CD4-positive, alpha-beta T cell treated with Interleukin-4 for 1 hour (primary cell): ENCODE data around the gene PPP1R13L.

Experiments
- DNase-seq, 2 donors: peaks; one replicate each; pipeline ENCODE4 v3.0.0-alpha.2; 2020 to 2022

Gene PPP1R13L

DNA sequence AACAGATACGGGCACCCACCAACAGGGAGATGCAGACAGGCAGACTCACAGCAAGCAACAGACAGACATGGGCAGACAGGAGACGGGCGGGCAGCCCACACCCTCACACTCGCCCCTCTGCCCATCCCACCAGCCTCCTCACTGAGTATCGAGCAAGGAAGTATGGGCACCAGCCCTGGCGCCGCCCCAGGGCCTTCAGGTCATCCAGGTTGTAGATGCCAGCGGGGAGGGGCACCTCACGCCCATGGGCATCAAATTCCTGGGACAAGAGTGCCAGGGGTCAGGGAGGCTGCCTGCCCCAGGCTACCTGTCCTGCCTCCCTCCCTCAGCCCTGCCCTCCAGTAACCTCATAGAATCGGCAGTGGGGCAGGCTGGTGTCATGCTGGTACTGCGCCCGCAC, 40.2 kb downstream of the PPP1R13L start:
- DNase-seq = no peak

DNA sequence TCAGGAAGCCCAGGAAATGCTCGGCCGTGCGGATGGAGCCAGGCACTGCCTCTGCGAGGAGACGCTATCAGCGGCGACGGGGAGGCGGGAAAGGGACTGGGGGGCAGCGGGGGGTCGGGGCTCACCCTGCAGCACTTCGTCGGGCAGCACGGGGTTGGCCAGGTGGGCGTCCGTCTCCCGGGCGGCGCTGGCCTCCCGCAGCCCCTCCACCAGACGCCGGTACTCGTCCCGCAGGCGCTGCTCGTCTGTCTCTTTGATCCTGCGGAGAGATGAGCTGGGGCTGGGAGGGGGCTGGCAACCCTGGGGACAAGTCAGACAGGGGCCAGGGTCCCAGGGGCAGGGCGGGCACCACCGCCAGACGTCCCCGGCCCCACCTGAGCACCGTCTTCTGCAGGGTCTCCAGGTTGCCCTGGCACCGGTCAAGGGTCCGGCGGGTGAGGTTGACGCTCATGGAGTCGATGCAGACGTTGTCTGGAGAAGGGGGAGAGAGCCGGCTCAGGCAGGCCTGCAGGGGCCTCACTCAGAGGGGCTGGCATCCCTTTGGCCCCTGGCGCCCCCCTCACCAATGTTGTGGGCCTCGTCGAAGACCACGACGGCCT, 40.9 kb downstream of the PPP1R13L start:
- no peak for DNase-seq

DNA sequence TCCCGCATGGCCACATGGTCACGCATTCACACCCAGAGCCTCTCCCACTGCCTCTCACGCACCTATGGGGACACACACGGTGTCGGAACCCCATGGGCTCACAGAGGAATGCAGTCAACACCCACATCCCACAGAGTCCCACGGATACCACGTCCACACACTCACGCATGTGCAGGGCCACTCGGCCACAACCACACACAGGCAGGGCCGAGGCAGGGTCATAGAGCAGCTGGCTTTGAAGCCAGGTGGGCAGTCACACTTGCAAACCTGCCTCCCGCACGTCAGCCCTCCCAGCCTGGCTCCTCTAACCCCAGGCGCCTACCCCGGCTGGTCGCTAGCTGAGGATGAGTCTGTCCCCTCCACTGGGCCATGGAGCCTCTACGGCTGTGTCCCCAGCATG, 42.6 kb downstream of the PPP1R13L start:
- no peak for DNase-seq

DNA sequence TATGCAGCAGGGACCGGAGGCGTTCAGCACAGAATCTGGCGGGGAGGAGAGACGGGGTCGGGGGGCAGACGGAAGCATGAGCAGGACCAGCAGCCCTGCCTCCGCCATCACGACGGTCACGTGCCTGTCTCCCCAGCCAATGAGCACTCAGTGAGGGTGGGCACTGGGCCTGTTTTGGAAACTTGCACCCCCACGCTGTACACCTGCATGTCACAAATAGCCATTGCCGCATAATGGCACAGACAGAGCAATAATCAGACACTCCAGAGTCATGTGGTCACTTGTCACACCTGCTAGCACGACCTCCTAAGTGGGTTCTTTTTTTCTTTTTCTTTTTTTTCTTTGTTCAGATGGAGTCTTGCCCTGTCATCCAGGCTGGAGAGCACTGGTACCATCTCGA, 43.3 kb downstream of the PPP1R13L start:
- DNase-seq = no peak

DNA sequence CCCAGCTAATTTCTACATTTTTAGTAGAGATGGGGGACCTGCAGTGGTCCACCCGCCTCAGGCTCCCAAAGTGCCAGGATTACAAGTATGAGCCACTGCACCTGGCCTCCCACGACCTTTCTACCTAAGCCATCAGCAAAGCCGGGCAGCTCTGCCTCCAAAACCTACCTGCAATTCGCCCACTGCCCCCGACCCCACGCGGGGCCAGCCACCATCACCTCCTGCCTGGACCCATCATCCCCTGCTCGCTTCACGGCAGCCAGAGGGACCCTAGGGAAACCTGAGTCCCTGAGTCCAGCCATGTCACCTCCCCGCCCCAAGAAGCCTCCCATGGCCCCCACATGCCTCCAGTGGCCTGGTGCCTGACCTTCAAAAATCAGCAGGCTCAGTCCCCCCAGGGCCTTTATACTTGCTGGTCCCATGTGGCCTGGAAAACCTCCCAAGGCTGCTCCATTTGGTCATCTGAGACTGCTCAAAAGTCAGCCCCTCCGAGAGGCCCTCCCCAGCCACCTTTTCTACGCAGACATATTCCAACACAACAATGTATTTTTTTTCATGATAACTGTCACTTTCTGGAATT, 46.6 kb downstream of the PPP1R13L start:
- DNase-seq = no peak

DNA sequence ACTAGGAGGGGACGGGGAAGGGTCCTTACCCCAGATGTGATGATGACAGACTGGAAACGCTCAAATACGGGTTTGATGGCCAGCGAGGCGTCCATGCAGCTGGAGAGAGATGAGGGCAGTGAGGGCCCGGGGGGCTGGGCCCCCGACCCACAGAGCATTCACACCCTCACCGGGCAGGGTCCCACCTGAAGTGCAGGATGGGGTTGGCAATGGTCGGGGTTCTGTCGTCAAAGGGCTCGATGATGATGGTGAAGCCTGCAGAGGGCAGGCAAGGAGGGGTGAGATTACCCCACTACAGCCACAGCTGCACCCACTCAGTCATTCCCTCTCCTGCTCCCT, 47.5 kb downstream of the PPP1R13L start:
- no peak for DNase-seq

DNA sequence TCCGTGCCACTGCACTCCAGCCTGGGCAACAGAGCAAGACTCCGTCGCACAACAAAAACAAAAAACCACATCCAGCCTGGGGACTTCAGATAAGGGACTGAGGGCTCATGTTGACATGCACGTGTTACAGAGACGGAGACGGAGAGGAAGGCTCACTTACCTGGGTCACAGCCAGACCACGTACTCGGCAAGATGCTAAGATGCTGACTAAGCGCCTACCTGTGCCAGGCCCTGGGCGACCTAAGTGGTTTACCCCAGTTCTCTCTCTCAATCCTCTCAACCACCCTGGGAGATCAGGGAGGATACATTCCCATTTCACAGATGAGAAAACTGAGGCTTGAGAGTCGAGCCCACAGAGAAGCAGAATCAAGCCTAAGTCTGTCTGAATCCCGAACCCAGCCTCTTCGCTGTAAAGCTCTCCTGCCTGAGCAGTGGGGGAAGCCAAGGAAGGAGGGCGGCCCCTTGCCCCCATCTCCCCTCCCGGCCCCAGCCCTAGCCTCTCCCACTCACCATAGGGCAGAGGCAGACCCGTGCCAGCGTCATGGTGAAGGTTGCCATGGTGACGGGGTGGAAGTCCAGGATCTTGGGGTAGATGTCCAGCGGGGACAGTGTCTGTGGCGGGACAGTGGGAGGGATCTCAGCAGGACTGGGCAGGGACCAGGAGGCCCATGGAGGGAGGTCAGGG, 48.0 kb downstream of the PPP1R13L start:
- no peak for DNase-seq

DNA sequence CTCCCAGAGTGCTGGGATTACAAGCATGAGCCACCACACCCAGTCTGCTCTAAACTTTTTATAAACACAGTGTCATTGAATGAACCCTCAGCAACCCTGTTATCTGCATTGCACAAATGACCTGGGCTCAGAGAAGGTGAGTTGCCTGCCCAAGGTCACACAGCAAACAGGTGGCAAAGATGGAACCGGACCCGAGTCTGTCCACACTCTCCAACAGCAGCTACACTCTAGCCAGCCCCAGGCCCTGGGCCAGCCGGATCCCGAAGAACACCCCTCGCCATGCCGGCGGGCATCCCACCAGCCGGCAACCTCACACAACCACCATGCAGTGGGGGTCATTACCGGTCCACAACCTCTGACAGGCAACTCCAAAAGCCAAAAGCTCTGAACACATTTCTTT, 49.0 kb downstream of the PPP1R13L start:
- DNase-seq = no peak

DNA sequence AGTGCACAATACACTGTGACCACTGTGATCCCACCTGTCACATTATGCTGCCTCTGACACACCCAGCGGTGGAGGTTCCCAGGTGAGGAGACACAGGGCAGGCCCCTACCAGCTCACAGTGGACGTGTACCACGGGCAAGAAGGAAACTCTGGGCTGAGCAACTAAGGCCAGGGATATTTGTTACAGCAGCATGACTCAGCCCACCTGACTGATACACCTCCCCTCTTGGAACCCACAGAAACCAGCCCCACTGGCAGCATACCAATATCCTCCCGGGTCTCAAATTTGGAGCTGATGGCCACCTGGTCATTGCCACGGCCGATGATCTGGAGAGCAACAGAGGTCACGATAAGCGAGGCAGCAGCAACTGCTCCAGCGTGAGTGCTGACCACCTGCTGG, 49.5 kb downstream of the PPP1R13L start:
- DNase-seq = no peak

DNA sequence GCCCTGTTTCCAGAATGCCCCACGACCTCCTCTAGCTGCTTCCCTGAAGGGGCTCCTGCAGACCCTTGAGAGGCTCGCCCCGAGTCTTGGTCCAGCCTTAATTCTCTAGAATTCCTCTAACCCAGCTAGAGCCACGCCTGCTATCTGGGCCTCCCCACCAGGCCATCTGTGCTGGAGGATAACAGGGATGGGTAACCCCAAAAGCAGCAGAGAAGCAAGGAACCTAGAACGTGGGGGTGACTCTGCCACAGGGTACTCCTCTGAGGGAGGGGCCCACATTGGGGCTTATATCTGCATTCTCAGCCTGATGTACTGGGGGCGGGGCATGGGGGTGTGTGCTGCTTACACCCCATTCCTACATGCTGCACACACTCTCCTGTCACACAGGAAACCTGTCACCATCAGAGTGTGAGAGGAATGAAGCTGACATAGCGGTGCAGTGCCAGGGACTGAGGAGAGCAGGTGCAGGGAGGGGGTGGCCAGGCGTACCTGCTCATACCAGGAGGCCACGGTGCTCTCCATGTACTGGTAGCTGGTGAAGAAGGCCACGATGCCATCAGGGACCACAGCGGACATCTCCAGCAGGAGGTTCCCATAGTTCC, 50.5 kb downstream of the PPP1R13L start:
- DNase-seq = no peak

DNA sequence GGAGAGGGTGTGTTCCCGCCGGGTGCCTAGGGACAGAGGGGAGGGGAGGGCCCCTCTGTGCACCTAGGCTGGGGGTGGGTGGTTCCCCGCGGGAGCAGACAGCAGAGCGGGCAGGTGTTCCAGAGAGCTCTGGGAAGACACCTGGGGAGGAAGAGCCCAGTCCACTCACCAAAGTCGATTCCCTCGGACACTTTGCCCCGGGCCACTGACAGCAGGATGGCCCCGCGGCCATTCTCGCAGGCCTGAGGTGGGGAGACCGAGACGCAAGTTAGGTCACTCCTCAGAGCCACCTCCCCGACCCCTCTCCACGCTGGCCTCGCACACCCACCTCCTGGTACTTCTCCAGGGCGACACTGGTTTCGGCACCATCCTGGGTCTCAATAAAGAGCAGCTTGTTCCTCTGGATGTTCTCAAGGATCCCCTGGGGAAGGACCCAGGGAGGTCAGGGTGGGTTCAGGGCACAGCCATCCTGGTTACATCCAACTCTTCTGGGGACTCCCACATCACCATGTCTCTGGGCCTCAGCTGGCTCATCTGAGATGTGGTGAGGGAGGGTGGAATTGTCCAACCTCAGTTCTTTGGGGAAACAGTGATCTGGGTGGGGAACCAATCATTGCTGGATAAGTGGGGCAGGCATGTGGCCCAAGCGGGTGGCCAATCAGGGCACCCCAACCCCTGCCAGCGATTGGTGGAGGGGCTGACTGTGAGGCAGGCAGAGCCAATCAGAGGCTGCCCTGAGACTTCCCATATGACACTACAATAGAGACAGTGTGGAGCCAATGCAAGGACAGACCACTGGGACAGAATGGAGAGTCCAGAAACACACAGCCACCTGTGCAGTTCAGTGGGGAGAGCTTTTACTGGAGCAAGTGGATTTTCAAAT, 51.7 kb downstream of the PPP1R13L start:
- no peak for DNase-seq

DNA sequence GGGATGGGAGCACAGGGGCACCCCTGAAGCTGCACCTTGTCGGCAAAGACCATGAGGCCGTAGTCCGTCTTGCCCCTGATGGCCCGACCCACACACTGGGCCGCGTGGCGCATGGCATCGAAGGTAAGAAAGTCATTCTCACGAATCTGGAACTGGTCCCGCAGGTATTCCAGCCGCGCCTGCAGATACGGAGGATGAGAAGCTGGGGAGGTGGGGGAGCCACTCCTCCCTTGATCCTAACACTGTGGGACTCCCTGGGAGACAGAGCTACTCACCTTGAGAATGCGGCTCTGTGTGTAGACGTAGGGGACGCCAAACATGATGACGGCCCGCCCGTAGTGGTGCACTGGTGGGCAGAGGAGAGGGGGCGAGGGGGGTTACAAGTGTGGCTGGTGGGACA, 52.4 kb downstream of the PPP1R13L start:
- no peak for DNase-seq

DNA sequence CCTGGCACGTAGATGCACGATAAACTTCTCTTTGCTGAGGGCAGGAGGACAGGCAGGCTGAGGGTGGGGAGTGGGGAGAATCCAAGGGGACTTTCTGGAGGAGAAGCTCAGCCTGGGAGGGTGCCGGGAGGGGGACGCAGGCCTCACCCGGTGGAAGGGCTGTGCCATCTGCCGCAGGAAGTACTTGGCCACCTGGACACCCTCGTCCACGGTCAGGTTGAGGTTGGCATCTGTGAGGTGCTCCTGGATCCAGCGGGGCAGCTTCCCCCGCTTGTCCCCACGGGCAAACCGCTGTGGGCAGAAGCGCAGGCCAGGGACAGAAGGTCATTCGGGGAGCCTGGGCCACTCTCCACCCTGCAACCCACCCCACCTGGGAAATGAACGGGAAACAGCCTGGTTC, 52.8 kb downstream of the PPP1R13L start:
- DNase-seq = no peak

DNA sequence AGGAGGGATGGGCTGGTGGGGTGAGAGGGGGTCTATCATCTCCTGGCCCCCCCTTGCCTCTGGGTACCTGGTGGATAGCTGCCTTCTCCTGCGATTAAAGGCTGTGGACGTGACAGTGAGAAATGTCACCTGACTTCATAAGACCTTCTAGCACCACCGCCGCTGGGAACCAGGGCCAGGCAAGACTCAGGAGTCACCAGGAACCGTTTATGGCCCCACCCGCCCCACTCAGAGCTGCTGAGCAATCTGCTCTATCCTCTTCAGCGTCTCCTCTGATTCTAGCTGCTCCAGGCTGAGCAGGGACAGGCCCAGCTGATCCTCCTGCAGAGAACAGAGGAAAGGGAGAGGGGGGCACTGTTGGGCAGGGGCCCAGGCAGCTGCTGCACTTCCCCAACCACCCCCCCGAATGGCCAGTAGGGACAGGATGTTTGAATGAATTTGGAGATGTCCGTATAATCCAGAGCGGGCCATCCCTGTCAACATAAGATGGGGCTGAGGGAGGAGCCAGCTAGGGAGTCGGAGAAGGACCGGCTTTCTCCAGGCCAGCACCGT, 53.4 kb downstream of the PPP1R13L start:
- no peak for DNase-seq

DNA sequence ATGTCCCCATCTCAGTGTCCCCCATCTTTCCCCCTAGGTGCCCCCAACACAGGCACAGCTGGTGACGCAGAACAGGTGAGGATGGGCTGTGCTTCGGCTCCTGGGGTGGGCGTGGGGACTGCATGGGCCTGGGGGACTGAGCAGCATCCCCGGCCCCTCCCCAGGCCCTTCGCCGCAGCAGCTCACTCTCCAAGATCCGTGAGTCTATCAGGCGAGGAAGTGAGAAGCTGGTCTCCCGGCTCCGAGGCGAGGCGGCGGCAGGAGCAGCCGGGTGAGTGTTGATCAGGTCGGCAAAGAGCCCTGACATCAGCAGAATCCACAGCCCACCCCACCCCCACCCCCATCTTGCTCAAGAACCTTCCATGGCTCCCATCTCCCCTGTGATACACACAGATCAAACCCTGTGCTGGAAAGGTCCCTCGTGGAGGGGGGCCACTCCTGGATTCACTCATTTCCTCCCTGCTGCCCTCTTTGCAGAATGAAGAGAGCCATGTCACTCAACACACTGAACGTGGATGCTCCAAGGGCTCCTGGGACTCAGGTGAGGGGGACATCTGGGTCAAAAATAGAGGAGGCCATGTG, 54.3 kb downstream of the PPP1R13L start:
- DNase-seq = no peak

DNA sequence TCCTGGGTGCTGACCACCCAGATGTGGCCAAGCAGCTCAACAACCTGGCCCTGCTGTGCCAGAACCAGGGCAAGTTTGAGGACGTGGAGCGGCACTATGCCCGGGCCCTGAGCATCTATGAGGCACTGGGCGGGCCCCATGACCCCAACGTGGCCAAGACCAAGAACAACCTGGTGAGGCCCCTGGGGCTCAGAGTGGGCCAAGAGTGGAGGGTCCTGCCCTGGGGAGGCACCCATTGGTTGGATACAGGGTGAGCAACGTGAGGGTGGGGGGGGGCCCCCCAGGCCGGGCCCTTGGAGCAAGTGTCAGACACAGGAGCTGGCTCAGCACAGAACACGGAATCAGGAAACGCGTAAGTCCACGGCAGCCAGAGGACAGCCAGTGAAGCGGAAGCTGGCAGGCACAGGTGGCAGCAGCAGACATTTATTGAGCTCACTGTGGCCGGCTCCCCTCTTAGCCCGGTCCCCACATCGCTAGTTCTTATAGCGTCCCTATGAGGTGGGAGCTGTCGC, 55.4 kb downstream of the PPP1R13L start:
- no peak for DNase-seq

DNA sequence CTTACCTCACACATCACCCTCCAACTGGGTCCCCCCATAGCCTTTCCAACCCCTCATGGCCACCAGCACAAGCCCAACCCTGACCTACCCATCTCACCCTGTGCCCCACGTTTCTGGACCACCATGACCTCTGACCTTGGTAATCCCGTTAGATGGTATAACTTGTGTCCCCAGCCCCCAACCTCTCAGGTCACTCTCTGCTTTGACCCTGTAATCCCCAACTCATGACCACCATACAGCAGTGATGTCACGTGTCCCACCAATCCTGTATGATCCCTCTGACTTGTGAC, 55.8 kb downstream of the PPP1R13L start:
- no peak for DNase-seq

DNA sequence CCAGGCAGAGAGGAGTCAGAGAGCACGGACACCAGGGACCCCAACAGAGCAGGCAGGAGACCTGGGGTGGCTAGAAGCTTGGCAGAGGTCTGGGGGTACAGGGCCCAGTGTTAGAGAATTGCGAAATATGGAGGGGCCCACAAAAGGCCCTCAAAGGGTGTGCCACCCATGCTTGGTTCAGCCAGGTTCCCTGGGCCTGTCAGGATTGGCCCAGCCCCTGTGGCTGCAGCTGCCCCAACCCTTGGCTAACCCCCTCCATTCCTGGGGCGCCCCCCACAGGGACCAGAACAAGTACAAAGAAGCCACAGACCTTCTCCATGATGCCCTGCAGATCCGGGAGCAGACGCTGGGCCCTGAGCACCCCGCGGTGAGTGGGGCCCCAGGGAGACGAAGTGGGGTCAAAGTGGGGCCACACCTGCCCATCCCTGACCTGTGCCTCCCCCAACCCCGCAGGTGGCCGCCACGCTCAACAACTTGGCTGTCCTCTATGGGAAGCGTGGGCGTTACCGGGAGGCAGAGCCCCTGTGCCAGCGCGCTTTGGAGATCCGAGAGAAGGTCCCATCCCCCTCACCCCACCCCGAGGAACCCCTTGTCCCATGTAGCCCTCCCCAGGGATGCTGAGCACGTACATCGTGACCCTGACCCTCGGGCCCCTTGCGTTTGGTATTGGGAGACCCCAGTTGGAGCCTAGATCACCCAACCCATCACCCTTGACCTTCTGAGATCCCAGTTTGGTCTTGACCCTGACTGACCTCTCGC, 56.3 kb downstream of the PPP1R13L start:
- DNase-seq = no peak

DNA sequence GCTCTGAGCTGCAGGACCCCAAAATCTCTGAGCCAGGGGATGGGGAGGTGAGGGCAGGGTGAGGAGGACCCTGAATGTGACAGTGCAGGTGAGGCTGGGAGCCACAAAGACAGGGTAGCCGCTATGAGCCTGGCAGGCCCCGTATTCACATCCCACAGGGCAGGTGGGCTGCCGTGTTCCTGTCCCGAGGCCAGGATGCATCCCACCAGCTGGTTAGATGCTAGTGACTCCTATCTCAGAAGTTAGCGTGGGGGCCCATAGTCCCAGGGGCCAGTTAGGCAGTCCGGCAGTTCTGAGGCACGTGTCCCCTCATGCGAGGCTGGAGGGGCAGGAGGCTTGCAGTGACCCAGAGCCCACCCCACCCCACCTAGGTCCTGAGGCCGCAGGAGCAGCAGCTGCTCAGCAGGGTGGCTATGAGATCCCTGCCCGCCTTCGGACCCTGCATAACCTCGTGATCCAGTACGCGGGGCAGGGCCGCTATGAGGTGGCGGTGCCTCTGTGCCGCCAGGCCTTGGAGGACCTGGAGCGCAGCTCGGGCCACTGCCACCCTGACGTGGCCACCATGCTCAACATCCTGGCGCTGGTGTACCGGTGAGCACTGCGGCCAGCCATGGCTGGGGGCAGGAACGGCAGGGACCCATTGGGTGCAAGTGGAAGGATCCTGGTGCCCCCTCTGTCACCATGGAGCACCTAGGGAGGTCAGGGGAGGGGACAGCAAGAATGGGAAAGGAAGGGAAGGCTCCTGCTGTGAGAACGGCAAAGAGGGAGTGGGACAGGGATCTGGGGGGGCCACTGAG, 57.1 kb downstream of the PPP1R13L start:
- no peak for DNase-seq

DNA sequence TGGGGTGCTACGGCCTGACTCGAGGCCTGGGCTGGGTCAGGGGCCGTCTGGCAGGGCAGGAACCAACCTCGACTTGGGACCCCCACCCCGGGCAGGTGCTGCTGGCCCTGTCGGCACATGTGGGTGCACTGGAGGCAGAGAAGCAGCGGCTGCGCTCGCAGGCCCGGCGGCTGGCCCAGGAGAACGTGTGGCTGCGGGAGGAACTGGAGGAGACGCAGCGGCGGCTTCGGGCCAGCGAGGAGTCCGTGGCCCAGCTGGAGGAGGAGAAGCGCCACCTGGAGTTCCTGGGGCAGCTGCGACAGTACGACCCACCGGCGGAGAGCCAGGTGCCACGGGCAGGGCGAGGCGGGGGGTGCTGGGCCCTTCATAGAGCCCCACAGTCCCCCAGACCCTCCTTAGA, 58.4 kb downstream of the PPP1R13L start:
- DNase-seq = no peak

DNA sequence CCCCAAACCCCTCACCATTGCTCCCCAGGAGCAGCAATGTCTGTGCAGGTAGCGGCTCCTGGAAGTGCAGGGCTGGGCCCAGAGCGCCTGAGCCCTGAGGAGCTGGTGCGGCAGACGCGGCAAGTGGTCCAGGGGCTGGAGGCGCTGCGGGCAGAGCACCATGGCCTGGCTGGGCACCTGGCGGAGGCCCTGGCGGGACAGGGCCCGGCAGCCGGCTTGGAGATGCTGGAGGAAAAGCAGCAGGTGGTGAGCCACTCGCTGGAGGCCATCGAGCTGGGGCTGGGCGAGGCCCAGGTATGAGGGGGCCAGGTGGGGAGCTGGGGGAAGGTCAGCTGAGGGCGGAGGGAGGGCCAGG, 59.4 kb downstream of the PPP1R13L start:
- no peak for DNase-seq
